ENCODE data around the gene CFAP299.

CFAP299 gene

DNA sequence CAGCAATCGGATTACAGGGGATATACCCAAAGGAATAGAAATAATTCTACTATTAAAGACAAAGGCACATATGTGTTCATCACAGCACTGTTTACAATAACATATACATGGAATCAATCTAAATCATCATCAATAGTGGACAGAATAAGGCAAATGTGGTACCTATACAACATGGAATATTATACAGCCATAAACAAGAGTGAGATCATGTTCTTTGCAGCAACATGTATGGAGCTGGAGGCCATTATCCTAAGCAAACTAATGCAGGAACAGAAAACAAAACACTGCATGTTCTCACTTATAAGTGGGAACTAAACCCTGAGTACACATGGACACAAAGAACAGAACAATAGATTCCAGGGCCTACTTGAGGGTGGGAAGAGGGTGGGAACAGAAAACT lies 163.2 kb downstream of the CFAP299 start:
- Histone ChIP-seq H3K9me3 (ENCODE audit: control insufficient read depth, low read length) (no peaks in the 10 kb centered on the region), H3K27me3 (ENCODE audit: control insufficient read depth, insufficient read depth, low read length) (no peaks in the 10 kb centered on the region), H3K9ac (ENCODE audit: low read length) (no peak overlapping the region), H3K4me1 (ENCODE audit: control insufficient read depth, insufficient read depth, low read length) (no peaks in the 10 kb centered on the region), H3K4me3 (ENCODE audit: low read length) (no peak overlapping the region), H3K36me3 (ENCODE audit: control insufficient read depth, insufficient read depth, low read length) (no peaks in the 10 kb centered on the region)

DNA sequence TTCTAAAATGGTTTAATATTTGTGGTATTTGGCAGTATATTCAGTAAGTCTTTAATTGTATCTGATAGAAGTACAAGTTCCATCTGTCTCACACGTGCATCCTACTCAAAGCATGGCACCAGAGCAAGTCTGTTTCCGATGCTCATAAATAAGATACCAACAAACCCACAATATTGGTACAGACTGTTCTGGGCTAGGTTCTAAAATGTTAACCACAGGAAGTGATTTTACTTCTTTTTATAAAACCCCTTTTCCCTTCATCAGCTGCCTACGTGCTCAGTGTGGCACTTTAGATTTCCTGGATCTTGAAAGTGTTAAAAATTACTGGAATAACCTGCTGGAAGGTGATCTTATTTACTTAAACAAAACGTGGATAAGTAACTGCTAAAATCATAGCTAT lies 165.1 kb downstream of the CFAP299 start:
- no peaks in the 10 kb centered on the region for H3K4me1 ChIP-seq (ENCODE audit: control insufficient read depth, insufficient read depth, low read length)
- H3K27me3 ChIP-seq (ENCODE audit: control insufficient read depth, insufficient read depth, low read length) = no peaks in the 10 kb centered on the region
- no peaks in the 10 kb centered on the region for H3K36me3 ChIP-seq (ENCODE audit: control insufficient read depth, insufficient read depth, low read length)
- H3K4me3 ChIP-seq (ENCODE audit: low read length) = no peak overlapping the region
- H3K9ac ChIP-seq (ENCODE audit: low read length) = no peak overlapping the region
- no peaks in the 10 kb centered on the region for H3K9me3 ChIP-seq (ENCODE audit: control insufficient read depth, low read length)

GRCh38 chr4:80507077-80507476 lies 171.5 kb downstream of the CFAP299 start:
- H3K9me3 ChIP-seq (ENCODE audit: control insufficient read depth, low read length) = no peaks in the 10 kb centered on the region
- H3K36me3 ChIP-seq (ENCODE audit: control insufficient read depth, insufficient read depth, low read length) = no peaks in the 10 kb centered on the region
- no peak overlapping the region for H3K4me3 ChIP-seq (ENCODE audit: low read length)
- no peaks in the 10 kb centered on the region for H3K27me3 ChIP-seq (ENCODE audit: control insufficient read depth, insufficient read depth, low read length)
- H3K9ac ChIP-seq (ENCODE audit: low read length) = no peak overlapping the region
- H3K4me1 ChIP-seq (ENCODE audit: control insufficient read depth, insufficient read depth, low read length) = no peaks in the 10 kb centered on the region

DNA sequence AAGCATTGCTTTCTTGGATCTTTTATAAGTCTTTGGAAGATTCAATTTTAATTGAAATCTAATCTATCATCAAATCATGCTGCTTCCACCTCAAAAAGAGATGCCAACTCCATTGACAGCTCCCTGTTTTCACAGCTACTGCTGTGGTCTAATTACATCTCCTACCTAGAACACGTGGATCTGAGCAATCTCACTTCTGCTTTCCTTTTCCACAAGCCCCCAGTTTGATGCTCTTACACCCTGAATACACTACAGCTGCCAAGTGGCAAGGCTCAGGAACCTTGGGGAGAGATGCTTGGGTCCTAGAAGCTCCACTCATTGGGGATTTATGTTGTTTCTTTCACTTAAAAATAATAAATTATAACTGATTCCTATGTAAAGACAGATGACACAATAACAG lies 172.0 kb downstream of the CFAP299 start:
- Histone ChIP-seq H3K36me3 (ENCODE audit: control insufficient read depth, insufficient read depth, low read length) (no peaks in the 10 kb centered on the region), H3K9me3 (ENCODE audit: control insufficient read depth, low read length) (no peaks in the 10 kb centered on the region), H3K27me3 (ENCODE audit: control insufficient read depth, insufficient read depth, low read length) (no peaks in the 10 kb centered on the region), H3K4me1 (ENCODE audit: control insufficient read depth, insufficient read depth, low read length) (no peaks in the 10 kb centered on the region), H3K4me3 (ENCODE audit: low read length) (no peak overlapping the region), H3K9ac (ENCODE audit: low read length) (no peak overlapping the region)

DNA sequence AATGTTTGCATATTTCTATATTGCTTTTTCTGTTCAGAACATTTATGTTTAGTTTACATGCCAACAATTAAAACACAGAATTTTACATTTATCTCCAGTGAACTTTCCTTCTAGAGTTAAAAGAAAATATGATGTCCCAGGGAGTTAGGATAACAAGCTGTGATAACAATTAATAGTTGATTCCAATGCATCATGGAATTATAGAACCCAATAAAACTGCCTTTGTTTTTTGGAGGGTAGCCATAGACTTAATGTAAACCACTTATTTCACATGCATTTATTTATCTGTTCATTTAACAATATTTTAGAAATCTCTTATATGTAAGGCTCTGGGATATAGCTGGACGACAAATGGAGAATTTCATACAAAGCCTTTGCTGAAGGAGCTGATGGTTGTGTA lies 180.0 kb downstream of the CFAP299 start:
- H3K9ac ChIP-seq (ENCODE audit: low read length) = no peak overlapping the region
- H3K4me3 ChIP-seq (ENCODE audit: low read length) = no peak overlapping the region
- H3K36me3 ChIP-seq (ENCODE audit: control insufficient read depth, insufficient read depth, low read length) = no peaks in the 10 kb centered on the region
- H3K9me3 ChIP-seq (ENCODE audit: control insufficient read depth, low read length) = no peaks in the 10 kb centered on the region
- H3K27me3 ChIP-seq (ENCODE audit: control insufficient read depth, insufficient read depth, low read length) = no peaks in the 10 kb centered on the region
- no peaks in the 10 kb centered on the region for H3K4me1 ChIP-seq (ENCODE audit: control insufficient read depth, insufficient read depth, low read length)

GRCh38 chr4:80521438-80521837 lies 185.9 kb downstream of the CFAP299 start:
- no peaks in the 10 kb centered on the region for H3K27me3 ChIP-seq (ENCODE audit: control insufficient read depth, insufficient read depth, low read length)
- no peaks in the 10 kb centered on the region for H3K9me3 ChIP-seq (ENCODE audit: control insufficient read depth, low read length)
- no peaks in the 10 kb centered on the region for H3K4me1 ChIP-seq (ENCODE audit: control insufficient read depth, insufficient read depth, low read length)
- no peaks in the 10 kb centered on the region for H3K36me3 ChIP-seq (ENCODE audit: control insufficient read depth, insufficient read depth, low read length)
- H3K9ac ChIP-seq (ENCODE audit: low read length) = no peak overlapping the region
- H3K4me3 ChIP-seq (ENCODE audit: low read length) = no peak overlapping the region

GRCh38 chr4:80526697-80527096 lies 191.2 kb downstream of the CFAP299 start:
- Histone ChIP-seq H3K9ac (ENCODE audit: low read length) (no peak overlapping the region), H3K9me3 (ENCODE audit: control insufficient read depth, low read length) (no peaks in the 10 kb centered on the region), H3K27me3 (ENCODE audit: control insufficient read depth, insufficient read depth, low read length) (no peaks in the 10 kb centered on the region), H3K4me1 (ENCODE audit: control insufficient read depth, insufficient read depth, low read length) (no peaks in the 10 kb centered on the region), H3K4me3 (ENCODE audit: low read length) (no peak overlapping the region), H3K36me3 (ENCODE audit: control insufficient read depth, insufficient read depth, low read length) (no peaks in the 10 kb centered on the region)

GRCh38 chr4:80529026-80529425 lies 193.5 kb downstream of the CFAP299 start:
- Histone ChIP-seq H3K4me3 (ENCODE audit: low read length) (no peak overlapping the region), H3K36me3 (ENCODE audit: control insufficient read depth, insufficient read depth, low read length) (no peaks in the 10 kb centered on the region)

DNA sequence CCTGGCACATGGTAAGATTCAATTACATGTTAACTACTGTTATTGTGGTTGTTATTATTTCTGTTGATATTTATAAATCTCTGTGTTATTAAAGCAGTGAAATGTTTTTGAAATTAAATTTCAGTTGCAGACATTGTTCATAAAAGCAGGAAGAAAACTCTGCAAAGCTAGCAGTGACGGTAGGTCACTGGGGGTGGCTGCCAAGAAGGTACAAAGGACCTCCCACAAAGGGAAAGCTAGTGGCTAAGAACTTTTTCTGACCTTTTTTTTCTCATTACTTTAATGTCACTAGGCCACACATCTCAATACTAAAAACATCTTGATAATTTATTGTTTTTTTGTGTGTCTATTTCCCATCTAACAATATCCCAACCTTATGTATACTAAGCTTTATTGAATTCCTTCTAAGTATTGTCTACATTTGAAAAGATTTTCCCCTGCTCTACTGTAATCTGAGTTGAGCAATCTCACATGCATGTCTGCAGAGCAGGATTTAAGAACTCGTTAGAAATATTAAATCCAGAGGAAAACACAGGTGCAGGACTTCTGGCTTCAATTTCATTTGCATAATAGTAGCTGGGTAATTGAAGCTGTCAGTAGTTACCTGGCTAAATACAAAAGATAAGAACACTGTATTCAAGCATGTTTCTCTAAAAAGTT lies 197.3 kb downstream of the CFAP299 start:
- Histone ChIP-seq H3K27me3 (ENCODE audit: control insufficient read depth, insufficient read depth, low read length) (no peaks in the 10 kb centered on the region), H3K9ac (ENCODE audit: low read length) (no peak overlapping the region), H3K36me3 (ENCODE audit: control insufficient read depth, insufficient read depth, low read length) (no peaks in the 10 kb centered on the region), H3K4me1 (ENCODE audit: control insufficient read depth, insufficient read depth, low read length) (no peaks in the 10 kb centered on the region), H3K4me3 (ENCODE audit: low read length) (no peak overlapping the region), H3K9me3 (ENCODE audit: control insufficient read depth, low read length) (no peaks in the 10 kb centered on the region)

More at GRCh38 chr4:80529026-80529425, 193.5 kb downstream of the CFAP299 start:
- Histone ChIP-seq H3K9ac (ENCODE audit: low read length) (no peak overlapping the region), H3K27me3 (ENCODE audit: control insufficient read depth, insufficient read depth, low read length) (no peaks in the 10 kb centered on the region), H3K4me1 (ENCODE audit: control insufficient read depth, insufficient read depth, low read length) (no peaks in the 10 kb centered on the region), H3K9me3 (ENCODE audit: control insufficient read depth, low read length) (no peaks in the 10 kb centered on the region)

DNA sequence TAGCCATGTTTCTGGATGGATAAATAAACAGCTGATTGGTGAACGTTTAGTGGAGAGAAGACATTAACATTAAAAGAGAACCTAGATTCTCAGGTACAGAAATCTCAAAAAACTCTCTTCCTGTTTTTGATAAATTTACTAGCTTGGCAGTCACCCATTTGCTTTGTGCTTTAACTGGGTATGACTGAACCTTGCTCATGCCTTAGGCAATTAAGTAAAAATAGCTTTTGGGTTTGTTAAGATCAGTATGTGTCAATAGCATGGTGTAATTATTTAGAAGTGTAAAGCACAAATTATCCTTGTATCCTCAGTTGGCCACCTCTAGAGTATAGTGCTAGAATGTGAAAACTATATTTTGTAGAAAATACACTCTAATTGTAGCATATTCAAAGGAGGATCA lies 200.0 kb downstream of the CFAP299 start:
- Histone ChIP-seq H3K4me3 (ENCODE audit: low read length) (no peak overlapping the region), H3K4me1 (ENCODE audit: control insufficient read depth, insufficient read depth, low read length) (no peaks in the 10 kb centered on the region), H3K9me3 (ENCODE audit: control insufficient read depth, low read length) (no peaks in the 10 kb centered on the region), H3K27me3 (ENCODE audit: control insufficient read depth, insufficient read depth, low read length) (no peaks in the 10 kb centered on the region), H3K9ac (ENCODE audit: low read length) (no peak overlapping the region), H3K36me3 (ENCODE audit: control insufficient read depth, insufficient read depth, low read length) (no peaks in the 10 kb centered on the region)

DNA sequence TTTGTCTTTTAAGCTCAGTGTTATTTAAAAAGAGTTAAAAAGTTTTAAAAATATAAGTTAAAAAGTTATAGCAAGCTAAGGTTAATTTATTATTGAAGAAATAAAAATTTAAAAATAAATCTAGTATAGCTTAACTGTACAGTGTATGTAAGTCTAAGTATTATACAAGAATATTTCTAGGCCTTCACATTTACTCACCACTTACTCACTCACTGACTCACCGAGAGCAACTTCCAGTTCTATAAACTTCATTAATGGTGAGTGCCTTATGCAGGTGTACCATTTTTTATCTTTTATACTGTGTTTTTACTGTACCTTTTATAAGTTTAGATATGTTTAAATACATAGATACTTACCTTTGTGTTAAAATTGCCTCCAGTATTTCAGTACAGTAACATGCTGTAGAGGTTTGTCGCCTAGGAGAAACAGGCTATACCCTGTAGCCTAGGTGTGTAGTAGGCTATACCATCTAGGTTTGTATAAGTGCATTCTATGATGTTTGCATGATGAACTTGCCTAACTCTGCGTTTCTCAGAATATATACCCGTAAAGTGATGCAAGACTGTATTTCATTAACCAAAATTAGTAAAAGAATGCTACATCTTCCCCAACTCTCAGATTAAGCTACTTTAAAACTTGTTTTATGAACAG lies 202.9 kb downstream of the CFAP299 start:
- Histone ChIP-seq H3K36me3 (ENCODE audit: control insufficient read depth, insufficient read depth, low read length) (no peaks in the 10 kb centered on the region), H3K9ac (ENCODE audit: low read length) (no peak overlapping the region), H3K4me1 (ENCODE audit: control insufficient read depth, insufficient read depth, low read length) (no peaks in the 10 kb centered on the region), H3K4me3 (ENCODE audit: low read length) (no peak overlapping the region), H3K27me3 (ENCODE audit: control insufficient read depth, insufficient read depth, low read length) (no peaks in the 10 kb centered on the region), H3K9me3 (ENCODE audit: control insufficient read depth, low read length) (no peaks in the 10 kb centered on the region)

GRCh38 chr4:80539190-80539589 lies 203.7 kb downstream of the CFAP299 start:
- Histone ChIP-seq H3K36me3 (ENCODE audit: control insufficient read depth, insufficient read depth, low read length) (no peaks in the 10 kb centered on the region), H3K4me1 (ENCODE audit: control insufficient read depth, insufficient read depth, low read length) (no peaks in the 10 kb centered on the region), H3K9ac (ENCODE audit: low read length) (no peak overlapping the region), H3K27me3 (ENCODE audit: control insufficient read depth, insufficient read depth, low read length) (no peaks in the 10 kb centered on the region), H3K4me3 (ENCODE audit: low read length) (no peak overlapping the region), H3K9me3 (ENCODE audit: control insufficient read depth, low read length) (no peaks in the 10 kb centered on the region)
